Dedifferentiated amniotic fluid mesenchymal stem cell (primary cell): Measurements from ENCODE around the gene MBD3L4.
A peak's percentile ranks its signal among the peaks of the same experiment; 100 is the strongest.
"Not testable (repeated sequence)": the region's sequence is repeated elsewhere in the genome, so short reads cannot be mapped to it uniquely, and the experiment has no call there.

Source experiments
- DNase-seq: peaks from one replicate; pipeline ENCODE4 v3.0.0-alpha.2; 2016; ENCODE audit errors: extremely low spot score

Gene MBD3L4

DNA sequence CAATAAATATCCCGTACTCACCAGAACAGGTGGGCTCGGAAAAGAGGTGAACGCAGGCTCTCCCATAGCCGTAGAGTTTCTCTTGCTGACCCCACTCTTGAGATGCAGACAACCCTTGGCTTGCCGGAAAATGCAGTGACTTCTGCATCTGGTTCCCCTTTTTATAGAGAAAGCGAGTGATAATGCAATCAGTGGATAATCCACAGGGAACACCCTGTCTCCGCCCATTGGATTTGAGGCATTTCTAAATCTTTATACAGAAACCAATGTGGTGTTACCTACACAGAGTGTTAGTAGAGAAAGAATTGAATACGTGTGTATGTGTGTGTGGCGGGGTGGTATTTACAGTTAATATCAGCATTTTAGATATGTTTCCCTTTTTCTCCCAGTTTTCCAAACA lies at the start of gene MBD3L4:
Gene MBD3L4, minus strand, starts transcription at position 101 of the 400 bp plus-strand sequence. Its CDS starts 35 bp downstream, at position 66.
- not testable (repeated sequence) for DNase-seq

DNA sequence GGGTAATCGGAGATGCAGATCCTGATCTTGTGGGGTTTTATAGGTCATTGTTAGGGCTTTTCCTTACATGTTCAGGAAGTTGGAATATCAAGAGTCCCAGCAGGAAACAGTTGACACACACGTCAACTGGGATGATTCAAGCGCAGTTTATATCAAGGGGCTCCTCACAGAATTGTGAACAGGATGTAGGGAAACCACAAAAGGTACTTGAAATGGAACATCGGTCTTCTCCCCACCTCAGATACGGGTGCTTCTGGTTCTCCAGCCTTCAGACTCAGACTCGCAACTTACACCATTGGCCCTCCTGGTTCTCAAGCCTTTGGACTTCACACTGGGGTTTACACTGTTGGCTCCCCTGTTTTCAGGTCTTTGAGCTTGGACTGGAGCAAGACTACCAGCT lies 49.0 kb upstream of the MBD3L4 start:
- no peak for DNase-seq

DNA sequence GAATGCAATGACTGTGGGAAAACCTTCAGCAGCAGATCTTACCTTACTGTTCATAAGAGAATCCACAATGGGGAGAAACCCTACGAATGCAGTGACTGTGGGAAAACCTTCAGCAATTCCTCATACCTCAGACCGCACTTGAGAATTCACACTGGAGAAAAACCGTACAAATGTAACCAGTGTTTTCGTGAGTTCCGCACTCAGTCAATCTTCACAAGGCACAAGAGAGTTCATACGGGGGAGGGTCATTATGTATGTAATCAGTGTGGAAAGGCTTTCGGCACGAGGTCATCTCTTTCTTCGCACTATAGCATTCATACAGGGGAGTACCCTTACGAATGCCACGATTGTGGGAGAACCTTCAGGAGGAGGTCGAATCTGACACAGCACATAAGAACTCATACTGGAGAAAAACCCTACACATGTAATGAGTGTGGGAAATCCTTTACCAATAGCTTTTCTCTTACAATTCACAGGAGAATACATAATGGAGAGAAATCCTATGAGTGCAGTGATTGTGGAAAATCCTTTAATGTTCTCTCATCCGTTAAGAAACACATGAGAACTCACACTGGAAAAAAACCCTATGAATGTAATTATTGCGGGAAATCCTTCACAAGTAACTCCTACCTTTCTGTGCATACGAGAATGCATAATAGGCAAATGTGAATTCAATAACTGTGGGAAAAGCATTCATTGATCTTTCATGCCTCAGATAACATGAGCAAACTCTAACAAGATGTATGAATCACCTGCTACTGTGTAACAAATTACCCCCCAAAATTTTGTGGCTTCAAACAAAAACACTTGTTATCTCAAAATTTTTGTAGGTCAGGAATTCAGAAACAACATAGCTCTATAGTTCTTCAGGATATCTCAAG lies 43.3 kb upstream of the MBD3L4 start:
- no peak for DNase-seq

DNA sequence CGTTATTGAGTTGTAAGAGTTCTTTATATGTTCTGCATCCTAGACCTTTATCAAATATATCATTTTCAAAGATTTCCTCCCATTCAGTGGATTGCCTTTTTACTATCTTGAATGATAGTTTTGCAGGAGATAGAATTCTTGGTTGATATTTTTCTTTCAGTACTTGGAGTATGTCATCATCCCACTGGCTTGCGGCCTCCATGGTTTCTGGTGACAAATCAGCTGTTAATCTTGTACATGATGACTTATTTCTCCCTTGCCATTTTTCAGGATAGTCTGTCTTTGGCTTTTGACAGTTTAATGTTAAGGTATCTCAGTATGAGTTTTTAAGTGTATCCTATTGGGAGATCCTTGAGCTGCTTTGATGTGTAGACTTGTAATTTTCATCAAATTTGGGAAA lies 38.0 kb upstream of the MBD3L4 start:
- DNase-seq, result no peak

DNA sequence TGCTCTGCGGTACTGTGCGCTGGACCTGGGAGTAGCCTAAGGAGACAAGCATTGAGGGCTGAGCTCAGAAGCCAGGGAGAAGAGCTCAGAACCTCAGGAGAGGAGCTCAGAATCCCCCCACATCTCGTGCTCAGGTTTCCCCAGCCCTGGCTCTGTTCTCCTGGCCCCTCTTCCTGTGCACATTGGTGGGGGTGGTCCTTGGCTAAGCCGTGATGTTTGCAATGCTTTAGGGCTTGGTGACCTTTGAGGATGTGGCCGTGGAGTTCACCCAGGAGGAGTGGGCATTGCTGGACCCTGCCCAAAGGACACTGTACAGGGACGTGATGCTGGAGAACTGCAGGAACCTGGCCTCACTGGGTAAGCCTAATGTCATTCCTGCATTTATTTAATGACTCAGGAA lies 36.2 kb upstream of the MBD3L4 start:
- DNase-seq, result no peak

DNA sequence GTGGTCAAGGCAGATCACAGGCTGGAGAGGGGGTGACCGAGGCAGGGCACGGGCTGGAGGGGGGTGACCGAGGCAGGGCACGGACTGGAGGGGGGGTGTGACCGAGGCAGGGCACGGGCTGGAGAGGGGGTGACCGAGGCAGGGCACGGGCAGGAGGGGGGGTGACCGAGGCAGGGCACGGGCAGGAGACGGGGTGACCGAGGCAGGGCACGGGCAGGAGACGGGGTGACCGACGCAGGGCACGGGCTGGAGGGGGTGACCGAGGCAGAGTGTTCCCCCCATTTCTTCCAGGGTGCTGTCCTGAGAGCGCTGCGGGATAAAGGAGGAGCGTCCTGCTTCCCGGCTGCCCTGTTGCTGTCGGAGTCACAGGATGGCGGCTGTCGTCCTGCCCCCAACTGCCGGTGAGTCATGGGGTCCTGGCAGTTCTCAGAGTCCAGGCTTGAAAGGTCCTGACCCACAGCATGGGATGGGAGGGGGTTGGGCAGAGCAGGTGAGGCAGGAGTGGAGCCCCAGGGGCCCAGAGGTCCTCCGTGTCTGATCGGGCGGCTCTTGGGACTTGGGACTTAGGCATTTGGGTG lies 34.8 kb upstream of the MBD3L4 start:
- DNase-seq, result no peak

DNA sequence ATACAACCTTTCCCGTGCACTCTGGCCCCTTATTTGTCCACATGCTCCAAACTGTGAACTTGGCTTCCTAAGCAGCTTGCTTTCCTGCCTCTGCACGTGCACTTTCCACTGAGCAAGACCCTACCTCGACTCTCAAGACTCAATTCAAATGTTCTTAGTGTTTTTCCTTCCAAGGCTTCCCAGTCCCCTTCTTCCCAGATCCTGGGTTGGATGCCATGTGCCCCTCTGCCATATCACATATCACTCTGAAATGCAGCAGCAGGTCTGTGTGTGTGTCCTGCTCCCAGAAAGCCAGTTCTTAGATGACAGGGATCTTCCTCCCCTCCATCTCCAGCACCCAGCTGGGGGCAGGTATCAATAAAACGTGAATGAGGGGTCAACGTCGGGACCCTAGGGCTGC lies 32.6 kb upstream of the MBD3L4 start:
- DNase-seq, result no peak

DNA sequence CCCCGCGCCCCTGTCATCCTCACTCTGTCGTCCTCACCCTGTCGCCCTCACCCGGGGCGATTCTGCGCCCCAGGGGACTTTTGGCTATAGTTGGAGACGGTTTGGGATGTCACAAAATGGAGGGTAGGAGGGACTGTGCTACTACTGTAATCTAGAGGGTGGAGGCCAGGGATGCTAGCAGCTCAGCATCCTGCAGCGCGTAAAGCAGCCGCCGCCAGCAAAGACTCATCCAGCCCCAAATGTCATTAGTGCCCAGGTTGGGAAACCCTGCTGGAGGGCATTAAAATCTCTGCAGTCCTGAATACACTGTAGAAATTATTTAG lies 29.9 kb upstream of the MBD3L4 start:
- no peak for DNase-seq

DNA sequence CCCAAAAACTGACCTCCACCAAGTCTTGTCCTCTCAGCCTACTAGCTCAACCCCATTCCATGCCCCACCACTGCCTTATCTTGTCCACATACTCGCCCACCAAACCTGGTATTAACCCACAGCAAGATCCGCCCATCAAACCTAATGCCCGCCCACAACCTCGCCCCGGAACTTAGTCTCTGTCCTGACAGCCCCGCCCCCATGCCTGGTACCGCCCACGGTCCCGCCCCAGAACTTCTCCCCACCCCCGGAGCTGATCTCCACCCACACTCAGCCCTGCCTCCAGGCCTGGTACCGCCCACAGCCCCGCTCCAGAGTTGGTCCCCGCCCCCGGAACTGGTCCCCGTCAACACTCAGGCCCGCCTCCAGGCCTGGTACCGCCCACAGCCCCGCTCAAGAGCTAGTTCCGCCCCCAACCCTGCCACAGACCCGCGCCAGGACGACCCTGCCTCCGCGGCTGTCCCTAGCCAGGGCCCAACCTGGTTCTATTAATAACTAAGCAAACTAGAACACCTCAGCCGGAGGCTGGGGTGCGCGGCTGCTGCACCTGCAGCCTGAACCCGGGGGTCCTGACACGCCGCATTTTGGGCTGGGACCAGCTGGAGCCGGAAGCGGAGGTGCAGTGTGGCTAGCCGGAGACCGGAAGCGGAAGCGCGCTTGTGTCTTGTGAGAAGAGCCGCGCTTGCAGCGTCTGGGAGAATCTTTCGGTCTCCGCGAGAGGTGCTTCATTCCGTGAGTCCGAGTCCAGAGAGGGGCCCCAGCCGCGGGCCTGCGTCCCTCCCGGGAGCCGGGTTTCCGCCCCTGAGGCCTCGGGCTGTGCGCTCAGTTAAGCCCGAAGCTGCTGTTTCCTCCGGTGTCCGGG lies 29.3 kb upstream of the MBD3L4 start, which contains the start of gene ZNF557:
Gene ZNF557, plus strand, starts transcription at position 662 of the 862 bp plus-strand sequence. CDS start 5,372 bp downstream, outside the sequence.
- DNase-seq, result peak; percentile 97

DNA sequence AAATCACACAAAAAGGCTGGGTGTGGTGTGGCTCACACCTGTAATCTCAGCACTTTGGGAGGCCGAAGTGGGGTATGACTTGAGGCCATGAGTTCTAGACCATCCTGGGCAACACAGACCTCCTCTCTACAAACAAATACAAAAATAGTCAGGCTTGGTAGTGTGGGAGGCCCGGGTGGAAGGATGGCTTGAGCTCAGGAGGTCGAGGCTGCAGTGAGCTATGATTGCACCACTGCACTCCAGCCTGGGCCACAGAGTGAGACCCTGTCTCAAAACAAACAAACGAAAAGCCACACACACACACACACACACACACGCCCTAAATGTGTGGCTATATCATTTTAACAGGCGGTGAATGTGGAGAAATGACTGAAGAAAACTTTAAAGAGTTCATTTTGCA lies 28.6 kb upstream of the MBD3L4 start:
- no peak for DNase-seq

DNA sequence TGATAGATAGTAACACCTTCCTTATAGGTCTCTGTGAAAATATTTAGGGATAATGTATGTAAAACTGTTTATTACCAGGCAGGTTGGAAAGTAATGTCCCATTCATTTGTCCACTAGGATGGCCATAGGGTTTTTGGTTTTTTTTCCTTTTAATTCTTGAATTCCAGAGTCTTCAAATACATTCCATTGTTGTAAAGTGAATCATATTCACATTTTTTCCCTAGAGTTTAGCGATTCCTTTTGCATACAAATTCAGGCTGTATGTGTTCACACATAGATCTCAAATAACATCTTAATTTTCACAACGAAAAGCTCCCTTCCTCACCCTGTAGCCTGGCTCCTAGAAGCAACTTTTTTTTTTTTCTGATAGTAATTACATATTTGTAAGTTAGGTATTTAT lies 27.7 kb upstream of the MBD3L4 start:
- DNase-seq, result peak; percentile 61

DNA sequence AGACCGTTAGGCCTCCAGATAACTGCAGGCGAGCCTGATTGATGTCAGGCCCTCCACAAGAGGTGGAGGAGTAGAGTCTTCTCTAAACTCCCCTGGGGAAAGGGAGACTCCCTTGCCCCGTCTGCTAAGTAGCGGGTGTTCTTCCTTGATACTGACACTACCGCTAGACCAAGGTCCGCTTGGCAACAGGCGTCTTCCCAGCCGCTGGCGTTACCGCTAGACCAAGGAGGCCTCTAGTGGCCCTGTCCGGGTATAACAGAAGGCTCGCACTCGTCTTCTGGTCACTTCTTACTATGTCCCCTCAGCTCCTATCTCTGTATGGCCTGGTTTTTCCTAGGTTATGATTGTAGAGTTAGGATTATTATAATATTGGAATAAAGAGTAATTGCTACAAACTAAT lies 27.1 kb upstream of the MBD3L4 start:
- not testable (repeated sequence) for DNase-seq

DNA sequence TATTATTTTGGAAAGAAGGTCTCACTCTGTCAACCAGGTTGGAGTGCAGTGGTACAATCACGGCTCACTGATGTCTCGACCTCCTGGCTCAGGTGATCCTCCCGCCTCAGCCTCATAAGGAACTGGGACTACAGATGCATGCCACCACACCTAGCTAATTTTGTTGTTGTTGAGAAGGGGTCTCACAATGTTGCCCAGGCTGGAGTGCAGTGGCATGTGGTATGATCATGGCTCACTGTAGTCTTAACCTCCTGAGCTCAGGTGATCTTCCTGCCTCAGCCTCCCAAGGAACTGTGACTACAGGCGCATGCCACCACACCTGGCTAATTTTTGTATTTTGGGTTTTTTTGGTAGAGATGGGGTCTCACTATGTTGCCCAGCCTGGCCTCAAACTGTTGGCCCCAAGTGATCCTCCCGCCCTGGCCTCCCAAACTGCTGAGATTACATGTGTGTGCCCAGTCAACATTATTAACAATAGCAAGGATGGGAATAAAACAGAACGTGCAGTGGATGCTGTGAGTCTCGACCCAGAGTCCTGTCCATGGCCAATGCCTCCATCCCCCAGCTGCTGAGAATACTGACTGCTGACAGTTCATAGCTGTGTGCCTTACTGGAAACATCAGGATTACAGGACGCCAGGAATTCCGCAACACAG lies 23.9 kb upstream of the MBD3L4 start:
- no peak for DNase-seq

DNA sequence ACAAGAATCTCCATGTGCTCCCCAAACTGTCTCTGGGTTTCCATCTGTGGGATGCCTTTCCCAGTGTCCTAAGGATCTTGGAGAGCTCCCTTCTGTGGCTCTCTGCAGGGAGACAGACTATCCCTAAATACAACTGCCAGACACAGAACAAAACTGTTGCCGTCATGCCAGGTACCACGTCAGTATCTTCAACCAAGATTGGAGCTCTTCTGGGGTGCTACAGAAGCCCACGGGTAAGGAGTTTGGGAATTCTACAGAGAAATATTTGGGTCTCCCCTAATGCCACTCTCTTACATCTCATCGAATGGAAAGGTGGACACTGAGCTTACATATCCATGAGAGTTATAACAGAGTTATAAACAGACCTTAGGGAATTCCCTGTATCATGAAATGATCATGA lies 23.4 kb upstream of the MBD3L4 start:
- no peak for DNase-seq

DNA sequence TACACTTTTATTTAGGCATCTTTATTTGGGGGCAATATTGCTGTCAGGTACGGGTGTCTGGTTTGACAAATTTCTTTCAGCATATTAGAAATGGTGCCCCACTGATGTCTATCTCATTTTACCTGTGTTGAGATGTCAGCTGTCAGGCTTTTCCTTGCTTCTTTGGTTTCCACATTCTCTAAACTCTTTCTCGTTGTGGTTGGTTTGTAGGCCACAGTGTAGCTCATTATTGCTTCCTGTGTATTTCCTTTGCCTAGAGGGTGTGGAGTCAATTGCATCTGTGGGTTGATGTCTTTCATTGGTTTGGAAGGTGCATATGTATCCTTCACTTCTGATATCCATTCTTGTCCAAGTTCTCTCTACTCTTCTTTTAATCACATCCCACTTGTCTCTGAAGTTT lies 20.0 kb upstream of the MBD3L4 start:
- DNase-seq, result not testable (repeated sequence)

DNA sequence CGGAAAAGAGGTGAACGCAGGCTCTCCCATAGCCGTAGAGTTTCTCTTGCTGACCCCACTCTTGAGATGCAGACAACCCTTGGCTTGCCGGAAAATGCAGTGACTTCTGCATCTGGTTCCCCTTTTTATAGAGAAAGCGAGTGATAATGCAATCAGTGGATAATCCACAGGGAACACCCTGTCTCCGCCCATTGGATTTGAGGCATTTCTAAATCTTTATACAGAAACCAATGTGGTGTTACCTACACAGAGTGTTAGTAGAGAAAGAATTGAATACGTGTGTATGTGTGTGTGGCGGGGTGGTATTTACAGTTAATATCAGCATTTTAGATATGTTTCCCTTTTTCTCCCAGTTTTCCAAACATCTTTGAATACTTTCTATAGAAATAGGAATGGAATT lies 18.6 kb upstream of the MBD3L4 start, which contains the start of gene MBD3L3:
Gene MBD3L3, minus strand, starts transcription at position 101 of the 400 bp plus-strand sequence. Its CDS starts 71 bp downstream, at position 30.
- not testable (repeated sequence) for DNase-seq

DNA sequence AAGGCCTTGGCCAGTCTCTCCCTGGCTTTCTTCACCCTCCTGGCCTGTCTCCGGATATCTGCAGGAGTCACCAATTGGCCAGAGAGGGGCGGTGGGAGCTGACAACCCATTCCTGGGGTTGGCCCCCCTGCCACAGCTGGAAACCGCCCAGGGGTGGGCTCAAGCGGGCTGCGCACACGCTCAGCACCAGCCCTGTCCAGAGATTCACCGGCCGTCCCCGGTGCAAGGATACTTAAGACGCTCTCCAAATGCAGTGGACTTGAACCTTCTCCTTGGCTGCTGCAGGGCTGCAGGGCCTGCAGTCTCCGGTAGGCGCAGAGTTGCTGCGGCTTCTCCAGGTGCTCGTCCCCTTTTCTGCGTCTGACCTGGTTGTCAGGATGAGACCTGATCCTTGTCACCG lies 16.4 kb upstream of the MBD3L4 start:
- not testable (repeated sequence) for DNase-seq

DNA sequence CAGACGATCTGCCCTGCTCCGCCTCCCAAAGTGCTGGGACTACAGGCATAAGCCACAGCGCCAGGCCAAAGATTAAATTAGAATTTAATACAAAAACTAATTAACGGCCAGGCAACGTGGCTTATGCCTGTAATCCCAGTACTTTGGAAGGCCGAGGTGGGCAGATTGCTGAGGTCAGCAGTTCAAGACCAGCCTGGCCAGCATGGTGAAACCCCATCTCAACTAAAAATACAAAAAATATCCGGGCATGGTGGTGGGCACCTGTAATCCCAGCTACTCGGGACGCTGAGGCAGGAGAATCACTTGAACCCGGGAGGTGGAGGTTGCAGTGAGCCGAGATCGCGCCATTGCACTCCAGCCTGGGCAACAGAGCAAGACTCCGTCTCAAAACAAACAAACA lies 15.7 kb upstream of the MBD3L4 start:
- DNase-seq, result not testable (repeated sequence)

DNA sequence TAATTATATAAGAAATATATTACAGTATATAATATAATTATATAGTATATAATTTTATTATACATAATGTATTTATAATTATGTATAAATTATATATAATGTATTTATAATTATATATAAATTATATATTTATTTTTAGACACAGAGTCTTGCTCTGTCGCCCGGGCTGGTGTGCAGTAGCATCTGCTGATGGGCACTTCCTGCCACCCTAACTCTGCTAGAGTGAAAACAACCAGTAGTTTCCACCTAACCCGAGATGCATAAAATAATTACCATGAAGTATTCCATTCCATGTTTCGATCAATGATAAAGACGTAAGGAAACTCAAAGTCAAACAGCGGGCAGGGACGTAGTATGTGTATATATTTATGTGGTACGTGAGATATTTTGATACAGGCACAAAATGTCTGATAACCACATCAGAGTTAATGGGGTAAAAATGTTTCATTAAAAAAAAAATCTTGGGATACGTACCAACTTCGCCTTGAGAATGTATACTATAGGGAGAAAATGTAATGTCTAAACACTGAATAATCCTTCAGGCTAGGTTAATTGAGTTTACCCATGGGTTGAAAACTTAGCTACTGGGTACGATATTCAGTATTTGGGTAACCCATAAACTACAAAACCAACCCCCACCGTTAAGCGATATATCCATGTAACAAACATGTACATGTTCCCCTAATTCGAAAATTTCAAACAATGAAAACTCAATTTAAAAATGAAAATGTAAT lies 14.8 kb upstream of the MBD3L4 start:
- not testable (repeated sequence) for DNase-seq

DNA sequence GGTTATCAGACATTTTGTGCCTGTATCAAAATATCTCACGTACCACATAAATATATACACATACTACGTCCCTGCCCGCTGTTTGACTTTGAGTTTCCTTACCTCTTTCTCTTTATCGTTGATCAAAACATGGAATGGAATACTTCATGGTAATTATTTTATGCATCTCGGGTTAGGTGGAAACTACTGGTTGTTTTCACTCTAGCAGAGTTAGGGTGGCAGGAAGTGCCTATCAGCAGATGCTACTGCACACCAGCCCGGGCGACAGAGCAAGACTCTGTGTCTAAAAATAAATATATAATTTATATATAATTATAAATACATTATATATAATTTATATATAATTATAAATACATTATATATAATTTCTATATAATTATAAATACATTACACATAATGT lies 12.9 kb upstream of the MBD3L4 start:
- DNase-seq, result not testable (repeated sequence)

DNA sequence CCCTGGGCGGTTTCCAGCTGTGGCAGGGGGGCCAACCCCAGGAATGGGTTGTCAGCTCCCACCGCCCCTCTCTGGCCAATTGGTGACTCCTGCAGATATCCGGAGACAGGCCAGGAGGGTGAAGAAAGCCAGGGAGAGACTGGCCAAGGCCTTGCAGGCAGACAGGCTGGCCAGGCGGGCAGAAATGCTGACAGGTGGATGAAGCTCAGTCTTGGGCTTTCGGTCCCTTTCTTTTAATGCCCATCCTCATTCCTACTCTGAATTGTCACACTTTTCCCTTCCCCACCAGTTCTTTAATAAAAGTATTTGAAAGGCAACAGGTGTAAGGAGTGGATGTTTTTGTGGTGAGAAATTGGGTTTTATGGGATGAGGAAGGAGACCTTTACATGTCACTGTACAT lies 11.4 kb upstream of the MBD3L4 start:
- not testable (repeated sequence) for DNase-seq
